SK-MEL-5 (cell line): ENCODE results near the gene USP33. TPM values are rescaled to one million over a fixed set of nuclear protein-coding genes. Genes with fewer than 3 reads are reported as not detected.
A peak's percentile ranks its signal among the peaks of the same experiment; 100 is the strongest.
"Not testable (repeated sequence)": the region's sequence is repeated elsewhere in the genome, so short reads cannot be mapped to it uniquely, and the experiment has no call there.

ENCODE experiments used
- DNase-seq: peaks from one replicate; pipeline ENCODE4 v3.0.0-alpha.2; 2016; ENCODE audit warnings: low read depth, low spot score
- in situ Hi-C: cut with HindIII; loops from 2 replicates; pipeline ENCODE4 v1.10.0; 2016; ENCODE audit warnings: low sequenced_read_pairs, high pct_unique_total_duplicates, low pct_unique_long_range_greater_than_20kb
- polyA plus RNA-seq, 2 experiments: library from polyadenylated mRNA; depleted of rRNA; stranded (reverse); fragments of >200 nt; gene quantifications; 2 replicates each; pipeline ENCODE4 v1.2.3, GENCODE V29; 2015
- total RNA-seq: library from RNA; depleted of rRNA; stranded (reverse); fragments of >200 nt; shearing (Covaris generic); gene quantifications from 2 replicates; pipeline ENCODE4 v1.2.3, GENCODE V29; 2014; rRNA removed

The USP33 gene
- total RNA-seq, result 91.1 and 92.6 TPM in 2 replicates
- polyA plus RNA-seq (2015; cell fraction: cytosol; rRNA removed), result 39.3 and 56.4 TPM in 2 replicates
- polyA plus RNA-seq (2015; cell fraction: nucleus; rRNA removed), result 84.4 and 86.7 TPM in 2 replicates

DNA sequence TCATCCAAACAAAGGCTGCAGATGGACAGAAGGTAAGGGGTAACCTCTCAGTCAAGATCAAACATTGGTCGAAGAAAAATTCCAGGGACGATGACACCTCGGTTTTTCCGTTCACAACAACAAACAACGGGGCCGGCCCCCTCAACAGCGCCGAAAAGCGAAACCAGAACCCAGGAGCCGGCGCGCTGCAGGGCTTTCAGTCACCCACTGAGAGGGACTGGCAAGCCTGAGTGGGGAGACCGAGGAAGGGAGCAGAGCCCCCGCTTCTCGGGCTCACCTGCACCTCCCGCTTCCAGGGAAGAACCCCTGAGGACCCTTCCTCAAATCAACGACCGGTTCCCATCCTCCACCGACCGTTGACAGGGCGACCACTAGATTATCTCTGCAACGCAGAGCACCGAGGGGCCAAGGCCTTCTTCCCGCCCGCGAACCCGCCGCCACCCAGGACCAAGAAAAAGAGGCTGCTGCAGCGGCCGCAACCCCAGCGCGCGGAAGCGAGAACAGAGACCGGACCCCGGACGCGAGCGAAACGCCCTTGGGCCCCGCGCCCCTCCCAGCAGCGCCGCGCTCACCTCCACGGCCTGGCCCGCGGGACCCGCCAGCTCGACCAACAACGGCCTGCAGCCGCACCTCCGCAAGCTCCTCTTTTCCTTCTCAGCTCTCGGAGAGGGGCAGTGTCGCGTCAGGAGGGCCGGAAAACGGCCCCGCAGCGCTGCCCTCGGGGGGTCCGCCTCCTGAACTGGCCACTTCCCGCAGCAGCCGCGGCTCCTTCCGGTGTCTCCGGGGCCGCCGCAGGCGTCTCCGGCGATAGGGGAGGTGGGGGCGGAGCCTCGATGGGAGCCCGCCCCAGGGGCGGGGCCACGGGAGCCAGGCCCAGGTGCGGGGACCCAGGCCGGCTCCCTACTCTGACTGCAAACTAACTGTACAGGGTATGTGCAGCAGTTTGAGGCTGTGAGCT lies at the start of gene USP33:
Gene USP33, minus strand, starts transcription at position 782 of the 958 bp plus-strand sequence. CDS start 18,155 bp downstream, outside the sequence.
- peak; percentile 78 for DNase-seq
- in situ Hi-C loops, result no loop called here

DNA sequence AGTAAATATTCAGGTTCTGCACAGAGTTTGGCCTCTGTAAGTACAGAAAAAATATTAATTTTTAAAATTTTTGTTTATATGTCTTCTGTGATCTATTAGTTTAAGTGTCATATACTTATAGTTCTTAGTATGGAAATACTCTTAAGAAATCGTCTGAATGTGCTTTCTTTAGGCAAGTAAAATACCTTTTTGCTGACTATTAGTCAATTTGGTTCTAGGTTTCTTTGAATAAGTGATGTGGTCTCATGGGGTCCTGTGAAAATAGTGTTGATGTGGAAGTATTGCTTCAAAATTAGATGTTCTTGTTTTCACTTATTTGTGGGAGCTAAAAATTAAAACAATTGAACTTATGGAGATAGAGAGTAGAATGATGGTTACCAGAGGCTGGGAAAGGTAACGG lies 43.7 kb upstream of the USP33 start:
- no peak for DNase-seq
- in situ Hi-C loops, result no loop called here

DNA sequence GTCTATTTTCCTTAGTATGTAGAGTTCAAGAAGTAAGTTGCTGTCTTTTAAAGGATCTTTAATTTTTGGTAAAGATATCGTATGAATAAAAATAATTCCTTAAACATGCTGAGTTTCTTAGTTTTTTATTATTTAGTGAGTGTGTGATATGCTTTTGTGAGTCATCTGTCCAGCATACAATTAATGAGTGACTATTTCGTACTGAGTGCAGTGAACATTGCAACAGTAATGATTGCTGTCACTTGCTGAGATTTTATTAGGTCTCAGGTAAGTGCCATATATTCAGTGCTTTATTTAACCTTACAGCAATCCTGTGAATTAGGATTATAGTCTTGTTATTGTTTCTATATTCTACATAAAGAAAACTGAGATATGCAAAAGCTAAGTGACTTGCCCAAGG lies 42.4 kb upstream of the USP33 start:
- no peak for DNase-seq
- in situ Hi-C loops, result no loop called here

DNA sequence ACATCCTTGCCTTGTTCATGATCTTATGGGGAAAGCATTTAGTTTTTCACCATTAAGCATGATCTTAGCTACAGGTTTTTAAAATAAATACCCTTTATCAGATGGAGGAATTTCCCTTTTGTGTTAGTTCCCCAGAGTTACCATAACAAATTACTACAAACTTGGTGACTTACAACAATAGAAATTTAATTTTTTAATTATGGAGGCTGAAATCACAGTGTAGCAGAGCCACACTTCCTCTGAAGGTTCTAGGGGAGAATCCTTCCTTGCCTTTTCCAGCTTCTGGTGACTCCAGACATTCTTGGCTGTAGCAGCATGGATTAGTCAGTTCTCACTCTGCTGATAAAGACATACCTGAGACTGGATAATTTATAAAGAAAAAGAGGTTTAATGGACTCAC lies 38.3 kb upstream of the USP33 start:
- in situ Hi-C loops, result no loop called here
- DNase-seq, result no peak

DNA sequence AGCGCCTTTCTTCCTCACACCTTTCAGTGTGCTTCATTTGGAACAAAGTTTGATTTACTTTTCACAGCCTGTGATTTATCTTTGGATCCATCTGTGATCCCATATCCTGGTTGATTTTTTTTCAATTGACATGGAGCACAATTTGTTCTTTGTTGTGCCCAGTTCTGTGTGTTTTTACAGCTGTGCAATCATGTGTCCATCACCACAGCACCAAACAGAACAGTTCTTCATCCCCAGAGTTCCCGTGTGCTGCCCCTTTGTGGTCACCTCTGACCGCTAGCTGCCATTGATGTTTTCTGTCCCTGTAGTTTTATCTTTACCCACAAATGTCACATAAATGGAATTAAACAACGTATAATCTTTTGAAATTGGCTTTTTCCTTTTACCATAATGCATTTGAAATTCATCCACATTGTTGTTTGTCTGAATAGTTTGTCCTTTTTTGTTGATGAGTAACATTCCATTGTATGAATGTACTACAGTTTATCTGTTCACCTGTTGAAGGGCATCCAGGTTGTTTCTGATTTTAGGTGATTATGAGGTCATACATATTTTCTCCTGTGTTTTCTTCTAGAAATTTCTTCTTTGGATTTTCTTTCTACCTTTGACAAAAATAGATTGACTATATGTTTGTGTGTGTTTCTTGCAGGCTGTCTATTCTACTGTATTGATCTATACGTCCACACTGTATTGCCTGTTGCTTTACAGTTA lies 37.2 kb upstream of the USP33 start:
- peak; percentile 93 for DNase-seq
- in situ Hi-C loops, result no loop called here

DNA sequence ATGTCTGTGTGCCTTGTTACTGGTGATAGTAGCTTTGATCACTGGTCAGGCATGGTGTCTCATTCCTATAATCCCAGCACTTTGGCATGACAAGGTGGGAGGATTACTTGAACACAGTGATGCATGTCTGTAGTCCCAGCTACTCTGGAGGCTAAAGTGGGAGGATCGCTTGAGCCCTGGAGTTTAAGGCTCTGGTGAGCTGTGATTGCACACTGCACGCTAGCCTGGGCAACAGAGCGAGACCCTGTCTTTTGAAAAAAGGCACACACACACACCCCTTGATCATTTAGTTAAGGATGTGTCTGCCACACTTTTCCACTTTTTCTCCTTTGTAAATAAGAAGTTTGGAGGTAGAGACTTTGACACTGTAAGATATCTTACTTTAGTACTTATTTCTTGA lies 34.9 kb upstream of the USP33 start:
- DNase-seq, result no peak
- in situ Hi-C loops, result no loop called here

DNA sequence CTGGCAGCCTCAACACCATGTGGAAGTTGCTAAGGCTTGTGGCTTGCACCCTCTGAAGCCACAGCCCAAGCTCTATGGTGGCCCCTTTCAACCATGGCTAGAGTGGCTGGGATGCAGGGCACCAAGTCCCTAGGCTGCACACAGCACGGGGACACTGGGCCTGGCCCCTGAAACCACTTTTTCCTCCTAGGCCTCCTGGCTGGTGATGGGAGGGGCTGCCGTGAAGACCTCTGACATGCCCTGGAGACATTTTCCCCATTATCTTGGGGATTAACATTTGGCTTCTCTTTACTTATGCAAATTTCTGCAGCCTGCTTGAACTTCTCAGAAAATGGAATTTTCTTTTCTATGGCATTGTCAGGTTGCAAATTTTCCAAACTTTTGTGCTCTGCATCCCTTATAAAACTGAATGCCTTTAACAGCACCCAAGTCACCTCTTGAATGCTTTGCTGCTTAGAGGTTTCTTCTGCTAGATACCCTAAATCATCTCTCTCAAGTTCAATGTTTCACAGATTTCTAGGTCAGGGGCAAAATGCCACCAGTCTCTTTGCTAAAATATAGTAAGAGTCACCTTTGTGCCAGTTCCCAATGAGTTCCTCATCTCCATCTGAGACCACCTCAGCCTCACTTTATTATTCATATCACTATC lies 26.6 kb upstream of the USP33 start:
- in situ Hi-C loops, DNase-seq: not testable (repeated sequence)

DNA sequence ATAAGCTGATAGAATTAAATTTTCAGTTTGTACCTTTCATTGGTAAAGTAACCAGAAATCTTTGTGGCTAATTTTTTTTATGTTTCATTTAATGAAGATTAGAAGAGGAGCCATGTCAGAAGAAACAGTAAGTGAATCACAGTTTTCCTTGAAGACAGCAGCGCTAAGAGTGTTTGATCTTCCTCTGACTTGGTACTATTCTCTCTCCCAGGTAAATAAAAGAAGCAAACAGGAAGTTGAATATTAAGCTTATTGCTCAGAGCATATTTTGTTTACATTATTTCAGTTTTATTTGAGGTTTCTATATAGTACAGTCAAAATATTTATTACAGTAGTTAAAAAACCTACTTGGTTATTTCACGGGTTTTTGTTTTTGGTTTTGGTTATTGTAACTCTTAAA lies 23.5 kb upstream of the USP33 start:
- DNase-seq, result no peak
- in situ Hi-C loops, result no loop called here

DNA sequence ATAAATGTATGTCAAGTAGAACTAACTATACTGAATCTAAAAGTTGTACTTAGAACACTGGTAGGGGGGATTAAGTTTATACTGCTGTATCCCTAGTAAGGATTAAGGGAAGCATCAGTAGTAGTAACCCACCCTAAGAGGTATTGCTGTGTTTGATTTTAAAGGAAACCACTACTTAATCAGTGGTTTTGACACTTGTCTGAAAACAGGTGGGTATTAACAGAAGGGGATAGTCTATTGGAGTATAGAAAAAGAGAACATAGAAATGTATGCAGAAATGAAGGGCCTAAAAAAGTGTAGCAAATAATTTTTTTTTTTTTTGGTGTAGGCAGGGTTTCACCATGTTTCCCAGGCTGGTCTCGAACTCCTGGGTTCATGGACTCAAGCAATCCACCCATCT lies 22.0 kb upstream of the USP33 start:
- no peak for DNase-seq
- in situ Hi-C loops, result no loop called here

DNA sequence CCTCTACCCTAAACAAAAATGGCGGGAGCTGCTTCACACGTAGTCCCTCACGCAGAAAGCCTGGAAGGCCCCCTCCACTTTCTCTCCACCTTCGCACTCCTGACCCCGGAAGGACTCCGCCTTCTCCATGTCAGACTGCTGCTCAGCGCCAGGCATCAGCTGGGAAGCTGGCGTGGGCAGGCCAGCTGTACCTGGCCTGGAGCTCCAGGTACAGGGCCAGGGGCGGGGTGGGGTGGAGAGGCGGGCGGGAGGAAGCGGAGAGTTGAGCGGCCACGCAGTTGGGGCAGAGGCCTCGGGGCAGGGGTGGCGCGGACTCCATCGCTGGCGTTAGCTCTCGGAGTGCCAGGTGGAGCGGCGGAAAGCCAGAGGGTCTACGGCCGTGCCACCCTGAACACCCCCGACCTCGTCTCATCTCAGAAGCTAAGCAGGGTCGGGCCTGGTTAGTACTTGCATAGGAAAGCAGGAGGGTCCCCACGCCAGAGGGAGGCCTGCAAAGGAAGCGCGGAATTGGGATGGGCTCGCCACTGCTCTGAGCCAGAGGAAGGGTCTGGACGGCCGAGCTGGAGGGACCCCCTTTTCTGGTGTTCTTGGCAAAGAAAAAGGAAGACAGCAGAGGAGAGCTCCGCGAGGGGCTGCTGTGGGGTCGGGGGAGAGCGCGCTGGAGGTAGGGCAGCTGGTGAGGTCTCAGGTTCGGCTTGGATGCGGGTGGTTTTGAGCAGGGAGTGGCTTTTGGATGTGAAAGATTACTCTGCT lies 20.1 kb upstream of the USP33 start, which contains the start of gene MIGA1:
Gene MIGA1, plus strand, starts transcription at position 121 of the 753 bp plus-strand sequence. CDS start 3,604 bp downstream, outside the sequence.
- peak; percentile 87 for DNase-seq
- in situ Hi-C loops, result no loop called here

DNA sequence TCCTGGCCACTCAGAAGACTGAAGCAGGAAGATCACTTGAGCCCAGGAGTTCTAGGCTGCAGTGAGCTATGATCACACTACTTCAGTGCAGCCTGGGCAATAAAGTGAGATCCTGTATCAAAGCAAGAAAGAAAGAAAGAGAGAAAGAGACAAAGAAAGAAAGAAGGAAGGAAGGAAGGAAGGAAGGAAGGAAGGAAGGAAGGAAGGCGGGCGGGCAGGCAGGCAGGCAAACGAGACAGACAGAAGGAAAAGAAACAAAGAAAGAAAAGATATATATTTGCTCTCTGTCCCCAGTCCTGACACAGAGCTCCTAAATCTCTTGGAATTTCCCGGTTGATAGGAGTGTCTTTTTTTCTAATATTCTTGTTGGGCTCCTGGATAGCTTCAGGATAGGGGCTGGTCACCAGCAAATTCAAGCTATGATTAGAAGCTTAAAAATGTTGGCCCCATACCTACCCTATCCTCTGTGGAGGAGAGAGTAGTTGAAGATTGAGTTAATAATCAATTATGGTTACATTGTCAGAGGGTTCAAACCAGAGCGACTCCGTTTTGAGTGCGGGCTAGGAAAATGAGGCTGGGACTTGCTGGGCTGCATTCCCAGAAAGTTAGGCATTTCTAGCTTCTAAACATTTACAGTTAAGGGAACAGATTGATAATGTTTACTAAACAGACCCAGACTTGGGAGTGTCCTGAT lies 16.5 kb upstream of the USP33 start:
- in situ Hi-C loops, result no loop called here
- DNase-seq, result no peak

DNA sequence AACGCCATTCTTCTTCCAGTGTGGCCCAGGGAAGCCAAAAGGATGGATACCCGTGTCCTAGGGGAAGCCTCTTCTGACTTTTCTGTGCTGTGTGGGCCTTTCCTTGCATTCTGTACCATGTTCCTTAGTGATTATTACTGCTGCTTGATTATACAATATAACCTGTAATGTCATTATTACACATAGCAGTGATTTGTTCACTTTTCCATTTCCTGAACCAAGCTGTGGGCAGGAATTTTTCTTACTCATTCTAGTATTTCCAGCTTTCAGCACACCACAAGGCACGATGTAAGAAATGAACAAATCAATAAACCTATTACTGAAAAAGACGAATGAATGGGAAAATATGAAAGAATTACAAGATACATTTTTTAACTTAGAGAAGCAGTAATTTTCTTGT lies 8.4 kb upstream of the USP33 start:
- DNase-seq, result no peak
- in situ Hi-C loops, result no loop called here

DNA sequence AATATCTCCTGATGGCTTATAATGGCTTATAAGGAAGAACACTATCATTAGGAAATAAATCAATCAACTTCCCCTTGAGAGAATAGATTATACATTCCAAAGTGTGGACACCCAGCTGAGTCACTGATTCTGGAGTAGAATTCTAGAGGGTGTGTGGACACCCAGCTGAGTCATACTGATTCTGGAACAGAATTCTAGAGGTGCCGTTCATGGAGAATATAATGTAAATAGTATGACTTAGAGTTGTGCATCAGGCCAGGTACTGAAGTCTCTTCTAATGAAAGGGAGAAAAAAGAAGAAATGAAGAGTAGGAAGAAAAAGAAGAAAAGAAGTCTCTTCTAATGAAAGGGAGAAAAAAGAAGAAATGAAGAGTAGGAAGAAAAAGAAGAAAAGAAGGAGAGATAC lies 2.4 kb upstream of the USP33 start:
- DNase-seq, result no peak
- in situ Hi-C loops, result no loop called here

DNA sequence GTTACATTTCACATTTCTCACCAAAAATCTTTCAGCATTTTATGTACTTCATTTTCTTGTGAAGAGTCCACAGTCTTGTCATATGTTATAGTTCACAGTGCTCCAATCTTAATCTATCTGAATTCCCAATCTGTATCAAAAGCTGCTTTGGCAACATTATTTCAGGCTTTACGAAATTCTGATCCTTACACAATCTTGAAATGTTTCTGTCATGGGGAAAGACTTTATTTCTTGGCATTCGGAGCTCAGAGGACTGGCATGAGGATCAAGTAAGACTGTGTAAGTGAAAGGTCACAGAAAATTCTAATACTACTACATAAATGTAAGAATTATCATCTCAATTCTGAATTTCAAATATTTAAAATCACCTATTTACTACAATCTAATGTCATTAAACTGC lies 2.0 kb downstream of the USP33 start:
- DNase-seq, result no peak
- in situ Hi-C loops, result no loop called here

DNA sequence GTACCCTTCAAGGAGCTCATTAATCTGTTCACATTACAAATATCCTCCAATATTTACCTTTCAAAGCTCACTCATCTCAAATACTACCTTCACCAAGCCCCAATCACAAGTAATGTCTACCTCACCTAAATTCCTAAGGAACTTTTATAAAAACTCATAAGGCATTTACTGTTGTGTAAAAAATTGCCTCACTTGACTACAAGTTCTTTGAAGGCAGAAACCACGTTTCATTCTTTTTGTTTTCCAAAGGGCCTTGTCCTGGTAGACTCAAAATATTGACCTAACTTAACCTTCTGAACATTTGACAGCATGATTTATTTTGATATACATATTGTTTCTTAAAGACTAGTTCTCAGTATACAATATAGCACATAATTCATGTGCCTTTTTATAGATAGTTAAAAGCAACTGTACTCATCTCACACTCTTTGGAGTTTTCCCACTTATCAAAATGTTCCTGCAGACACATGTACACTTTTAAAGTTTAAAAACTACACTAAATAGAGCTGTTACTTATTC lies 2.5 kb downstream of the USP33 start:
- no peak for DNase-seq
- in situ Hi-C loops, result no loop called here

DNA sequence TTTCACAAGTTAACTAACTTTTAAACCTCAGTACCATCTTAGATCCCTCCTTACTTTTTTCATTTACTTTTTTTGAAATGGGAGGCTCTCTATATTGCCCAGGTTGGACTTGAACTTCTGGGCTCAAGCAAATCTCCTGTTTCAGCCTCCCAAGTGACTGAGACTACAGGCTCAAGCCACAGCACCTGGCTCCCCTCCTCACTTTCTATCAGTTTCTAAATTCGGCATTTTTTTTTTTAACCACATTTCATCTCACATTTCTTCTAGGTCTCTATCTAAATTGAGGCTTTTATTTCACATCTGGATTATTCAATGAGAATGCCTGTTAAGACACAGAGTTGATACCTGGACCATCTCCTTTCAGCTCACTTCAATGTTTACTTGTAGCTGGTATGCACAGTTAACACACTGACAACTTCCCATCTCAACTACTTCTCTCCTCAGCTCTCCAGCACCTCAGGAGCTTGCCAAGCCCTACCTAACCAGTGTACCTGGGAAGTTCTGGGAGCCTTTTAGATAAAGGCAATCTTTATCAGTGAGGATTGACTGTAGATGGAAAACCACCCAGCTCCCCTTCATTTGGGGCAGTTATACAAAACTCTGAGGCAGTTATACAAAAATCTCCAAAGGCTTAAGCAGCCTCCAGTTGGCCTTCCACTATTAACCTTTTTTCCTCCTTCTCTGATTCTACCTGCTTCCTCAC lies 3.4 kb downstream of the USP33 start:
- in situ Hi-C loops, result no loop called here
- DNase-seq, result no peak
